Left hindlimb (tissue), 1 donor: ENCODE data around the gene OPHN1.

Source experiments
- DNase-seq: peaks from one replicate; pipeline ENCODE4 v3.0.0-alpha.2; 2018

The OPHN1 gene

DNA sequence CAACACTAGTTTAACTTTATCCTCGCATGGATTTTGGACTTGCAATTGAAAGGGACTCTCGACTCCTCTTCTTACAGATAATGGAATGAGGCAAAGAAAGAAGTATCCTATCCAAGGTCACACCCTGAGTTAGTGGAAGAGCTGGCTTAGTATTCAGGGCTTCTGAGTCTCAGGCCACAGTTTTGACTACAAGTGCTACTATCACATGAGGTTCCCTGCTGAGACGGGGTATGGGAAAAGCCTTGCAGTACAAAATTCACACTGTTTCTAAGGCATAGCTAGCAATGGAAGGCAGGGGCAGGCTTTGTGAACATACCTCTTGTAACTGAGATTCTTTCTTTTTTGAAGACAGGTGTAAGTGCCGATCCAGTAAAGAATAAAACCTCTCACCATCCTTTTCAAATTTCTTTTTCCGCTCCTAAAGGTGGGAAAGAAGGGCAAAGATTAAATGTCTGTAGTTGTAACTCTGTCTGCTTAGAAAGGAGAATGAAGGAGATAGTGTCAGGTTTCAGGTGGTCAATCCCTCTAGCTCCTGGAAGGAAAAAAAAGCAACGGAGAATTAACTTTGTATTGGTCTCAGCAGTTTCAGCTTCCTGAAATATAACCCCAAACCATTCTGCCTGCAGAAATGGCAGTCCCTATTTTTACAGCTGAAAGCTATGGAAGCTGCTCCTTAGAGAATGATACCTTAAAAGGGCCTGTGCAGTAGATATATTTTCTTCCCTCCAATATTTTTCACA lies 199.0 kb downstream of the OPHN1 start:
- DNase-seq, result no peak

DNA sequence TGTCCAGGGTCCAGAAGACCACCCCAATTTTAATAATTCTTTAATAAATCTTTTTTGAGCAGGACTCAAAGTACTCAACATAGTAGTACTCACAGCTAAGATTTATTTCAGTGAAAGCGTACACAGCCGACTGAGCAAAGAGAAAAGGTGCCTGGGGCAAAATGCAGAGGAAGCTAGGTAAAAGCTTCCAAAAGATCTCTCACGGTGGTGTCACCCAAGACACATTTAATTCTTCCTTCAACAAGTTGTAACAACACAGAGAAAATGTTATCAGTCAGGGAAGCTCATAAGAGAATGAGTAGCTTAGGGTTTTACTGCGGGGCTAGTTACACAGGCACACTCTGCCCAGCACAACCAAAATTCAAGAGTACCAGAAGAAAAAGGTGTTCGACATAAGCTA lies 201.1 kb downstream of the OPHN1 start:
- DNase-seq, result no peak

DNA sequence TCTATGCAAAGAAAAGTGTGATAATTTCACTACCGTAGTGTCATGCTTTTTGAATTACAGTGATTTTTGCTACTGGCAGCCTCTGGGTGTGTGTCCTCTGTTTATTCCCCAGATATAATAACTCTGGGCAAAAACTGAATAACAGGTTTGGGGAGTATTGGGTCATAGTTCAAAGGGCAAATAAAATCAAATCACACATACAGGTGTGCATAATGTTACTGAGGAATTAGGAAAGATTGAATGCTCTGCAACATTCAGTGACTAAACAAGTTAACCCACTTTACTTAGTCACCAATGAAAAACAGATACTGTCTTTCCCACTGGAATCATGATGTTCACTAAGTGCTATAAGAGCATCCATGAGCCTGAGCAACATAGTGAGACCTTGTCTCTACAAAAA lies 224.3 kb downstream of the OPHN1 start:
- DNase-seq, result no peak

DNA sequence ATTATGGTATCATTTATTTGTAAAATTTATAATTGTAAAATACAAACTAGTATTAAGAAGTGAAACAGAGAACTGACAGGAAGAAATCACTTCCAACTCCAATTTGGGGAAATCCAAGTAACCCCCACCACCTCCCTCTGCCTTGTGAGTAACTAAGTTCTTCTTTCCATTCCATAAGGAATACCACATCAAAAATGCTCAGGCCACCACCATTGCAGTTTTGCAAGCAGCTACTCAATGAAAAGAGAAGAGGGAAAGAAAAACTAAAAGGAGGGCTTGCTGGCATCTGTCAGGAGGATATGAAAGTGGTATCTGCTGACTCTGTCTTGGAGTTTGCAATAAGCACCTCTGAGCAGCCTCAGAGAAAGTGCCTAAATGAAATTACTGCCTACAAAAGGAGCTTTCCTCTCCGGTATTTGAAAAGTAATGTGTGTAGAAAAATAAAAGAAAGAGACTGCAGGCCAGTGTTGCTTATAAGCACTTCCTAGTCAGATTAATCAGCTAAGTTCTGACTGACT lies 228.7 kb downstream of the OPHN1 start:
- DNase-seq, result no peak

DNA sequence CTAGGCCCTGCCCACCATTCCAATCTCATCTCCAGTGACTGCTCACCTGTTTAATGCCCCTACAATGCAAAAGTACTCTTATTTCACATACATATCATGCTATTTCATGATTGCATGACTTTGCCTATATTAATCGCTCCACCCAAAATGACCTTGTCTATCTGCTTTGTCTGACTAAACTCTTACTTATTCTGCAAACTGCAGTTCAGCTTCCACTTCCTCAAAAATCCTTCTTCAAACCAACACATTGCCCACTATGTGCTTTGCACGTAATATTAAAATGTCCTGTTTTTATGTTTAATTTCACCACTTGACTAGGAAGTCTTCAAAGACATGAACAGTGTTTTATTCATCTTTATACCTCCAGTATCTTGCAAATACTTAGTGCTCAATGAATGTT lies 229.6 kb downstream of the OPHN1 start:
- no peak for DNase-seq

DNA sequence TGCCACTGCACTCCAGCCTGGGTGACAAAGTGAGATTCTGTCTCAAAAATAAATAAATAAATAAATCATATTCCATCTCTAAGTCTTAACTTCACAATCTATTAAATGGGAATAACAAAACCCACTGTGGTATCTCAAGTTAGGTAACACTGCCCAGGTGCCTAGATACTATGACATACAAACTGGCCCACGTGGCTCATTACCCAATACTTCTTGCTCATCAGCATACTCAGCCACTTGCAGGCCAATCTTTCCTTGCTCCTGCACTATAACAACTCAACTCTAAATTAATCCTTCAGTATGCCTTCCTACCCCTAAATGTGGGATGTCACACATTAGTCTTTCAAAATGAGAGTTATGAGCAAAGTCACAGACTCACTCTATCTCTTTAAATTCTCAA lies 230.1 kb downstream of the OPHN1 start:
- DNase-seq, result no peak

DNA sequence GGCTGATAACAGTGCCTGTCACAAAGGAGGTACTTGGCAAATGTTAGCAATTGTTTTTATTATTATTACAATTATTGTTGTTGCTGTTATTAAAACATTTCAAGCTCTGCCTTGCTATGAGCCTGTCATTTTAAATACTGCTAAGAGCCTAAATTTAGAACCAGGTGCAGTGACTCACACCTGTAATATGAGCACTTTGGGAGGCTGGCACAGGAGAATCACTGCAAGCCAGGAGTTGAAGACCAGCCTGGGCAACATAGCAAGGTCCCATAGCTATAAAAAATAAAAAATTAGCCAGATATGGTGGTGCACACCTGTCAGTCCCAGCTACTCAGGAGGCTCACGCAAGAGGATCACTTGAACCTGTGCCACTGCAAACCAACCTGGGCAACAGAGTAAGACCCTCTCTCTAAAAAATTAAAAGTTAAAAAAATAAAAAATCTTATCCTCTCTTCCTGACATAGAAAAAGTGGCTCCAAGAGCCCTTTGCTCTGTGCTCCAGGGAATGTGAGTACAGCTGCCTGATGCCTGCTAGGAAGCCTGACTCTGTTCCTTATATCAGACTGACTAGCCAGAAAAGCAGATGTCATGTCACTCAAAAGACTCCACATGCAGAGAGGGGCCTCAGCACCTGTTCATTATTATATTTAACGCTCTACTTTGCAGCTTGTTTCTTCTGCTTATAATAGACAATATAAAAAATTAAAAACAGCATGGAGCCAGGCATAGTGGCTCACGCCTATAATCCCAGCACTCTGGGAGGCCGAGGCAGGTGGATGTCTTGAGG lies 234.0 kb downstream of the OPHN1 start:
- no peak for DNase-seq

DNA sequence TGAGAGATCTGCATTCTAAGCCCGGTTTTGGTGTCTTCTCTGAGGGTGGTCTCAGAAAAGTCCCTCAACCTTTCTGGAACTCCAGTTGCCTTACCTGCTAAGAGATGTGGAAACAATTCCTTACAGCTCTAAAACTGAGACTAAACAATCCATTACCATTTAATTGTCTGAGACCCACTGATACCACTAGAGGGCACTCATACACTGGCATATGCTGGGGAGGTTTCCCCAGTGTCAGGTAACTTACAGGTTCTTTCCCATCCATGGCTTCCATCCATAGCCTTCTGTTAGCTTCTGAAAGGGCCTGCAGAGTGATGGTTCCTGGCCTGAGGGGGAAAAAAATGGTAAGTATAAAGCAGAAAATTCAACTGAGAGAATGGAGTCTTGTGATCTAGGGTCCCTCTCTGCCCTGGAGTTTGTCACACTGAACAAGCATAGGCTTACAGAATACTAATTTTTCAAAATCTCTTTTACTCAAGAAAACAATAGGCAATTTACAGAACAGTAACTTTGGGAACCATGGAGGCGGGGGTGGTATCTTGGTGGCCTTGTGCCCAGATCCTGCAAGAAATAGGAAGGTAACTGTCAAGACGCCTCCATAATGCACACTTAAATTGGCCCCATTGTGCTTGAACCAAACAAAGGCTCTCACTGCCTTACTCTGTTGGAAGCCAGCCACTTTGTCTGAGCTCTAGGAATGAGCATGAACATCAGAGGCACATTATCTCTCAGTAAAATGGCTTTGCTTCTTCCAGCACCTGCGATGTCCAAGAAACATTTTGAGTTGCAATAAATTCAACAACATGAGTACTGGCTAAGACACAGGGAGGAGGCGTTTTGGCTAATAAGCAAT lies 236.1 kb downstream of the OPHN1 start:
- peak; percentile 37 for DNase-seq

DNA sequence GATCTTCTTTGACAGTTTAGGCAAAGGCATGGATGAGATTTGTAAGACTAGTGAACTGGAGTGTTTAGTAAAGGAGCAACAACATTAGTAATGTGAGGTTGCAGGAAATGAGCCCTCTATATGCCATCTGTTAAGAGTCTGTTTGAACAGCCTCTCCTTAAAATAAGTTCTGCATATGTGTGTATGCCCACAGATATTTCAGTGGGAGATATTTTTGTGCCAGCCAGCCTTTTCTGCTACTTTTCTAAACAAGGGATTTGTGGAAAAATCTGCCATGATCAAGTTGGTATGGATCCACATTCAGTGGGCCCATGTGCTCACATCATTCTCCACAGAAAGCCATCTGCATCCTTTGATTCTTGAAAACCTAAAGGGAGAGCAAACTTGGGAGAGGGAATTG lies 237.7 kb downstream of the OPHN1 start:
- no peak for DNase-seq

DNA sequence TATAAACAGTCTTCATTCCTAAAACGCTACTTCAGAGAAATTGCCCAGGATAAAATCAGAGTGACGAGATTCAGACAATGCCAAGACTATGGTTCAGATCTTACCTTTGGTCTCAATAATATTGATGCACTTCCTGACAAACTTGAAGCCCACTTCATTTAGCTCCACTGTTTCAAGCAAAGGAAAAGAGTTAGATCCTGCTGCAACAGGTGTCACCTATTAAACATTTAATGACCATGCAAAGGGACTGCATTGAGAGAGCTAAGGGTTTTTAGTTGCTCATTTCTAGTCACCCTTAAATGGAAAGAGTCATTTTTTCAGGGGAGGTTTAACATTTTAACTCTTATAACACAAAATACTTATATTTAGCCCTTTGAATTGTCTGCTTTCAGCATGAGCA lies 239.5 kb downstream of the OPHN1 start:
- DNase-seq, result no peak

DNA sequence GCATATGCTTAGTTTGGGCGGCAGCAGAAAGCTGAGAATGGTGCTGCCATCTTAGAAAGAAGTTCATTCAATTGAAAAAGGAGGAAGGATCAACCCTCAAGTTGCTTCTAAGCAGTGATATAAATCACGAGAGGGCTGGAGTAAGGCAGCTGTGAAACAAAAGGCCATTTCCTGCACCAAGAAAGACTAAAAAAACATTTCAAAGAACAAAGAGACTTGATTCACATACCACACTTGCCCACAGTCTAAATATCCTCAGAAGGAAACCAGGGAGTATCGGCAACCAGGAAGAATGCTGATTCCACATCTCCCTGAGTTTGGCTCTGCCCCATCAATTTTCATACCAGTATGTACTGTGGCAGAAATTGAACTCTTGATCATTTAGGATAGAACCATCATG lies 240.1 kb downstream of the OPHN1 start:
- no peak for DNase-seq

DNA sequence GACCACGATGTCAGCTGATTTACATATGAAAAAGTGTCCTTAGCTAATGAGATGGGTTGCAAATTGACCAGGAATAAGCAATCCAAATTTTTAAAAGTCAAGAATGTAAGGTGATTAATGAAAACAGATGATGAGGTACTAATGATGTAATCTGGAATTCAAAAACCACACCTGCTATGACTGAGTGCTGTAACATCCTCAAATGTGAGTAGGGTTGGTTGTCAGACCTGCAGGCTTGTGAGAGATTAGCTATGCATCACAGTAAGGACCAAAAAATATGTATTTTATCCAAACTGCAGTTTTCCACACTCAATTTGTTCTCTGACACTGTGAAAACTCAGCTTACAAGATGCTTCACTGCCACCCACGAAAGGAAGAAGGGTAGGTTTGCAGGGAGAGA lies 242.5 kb downstream of the OPHN1 start:
- DNase-seq, result no peak

DNA sequence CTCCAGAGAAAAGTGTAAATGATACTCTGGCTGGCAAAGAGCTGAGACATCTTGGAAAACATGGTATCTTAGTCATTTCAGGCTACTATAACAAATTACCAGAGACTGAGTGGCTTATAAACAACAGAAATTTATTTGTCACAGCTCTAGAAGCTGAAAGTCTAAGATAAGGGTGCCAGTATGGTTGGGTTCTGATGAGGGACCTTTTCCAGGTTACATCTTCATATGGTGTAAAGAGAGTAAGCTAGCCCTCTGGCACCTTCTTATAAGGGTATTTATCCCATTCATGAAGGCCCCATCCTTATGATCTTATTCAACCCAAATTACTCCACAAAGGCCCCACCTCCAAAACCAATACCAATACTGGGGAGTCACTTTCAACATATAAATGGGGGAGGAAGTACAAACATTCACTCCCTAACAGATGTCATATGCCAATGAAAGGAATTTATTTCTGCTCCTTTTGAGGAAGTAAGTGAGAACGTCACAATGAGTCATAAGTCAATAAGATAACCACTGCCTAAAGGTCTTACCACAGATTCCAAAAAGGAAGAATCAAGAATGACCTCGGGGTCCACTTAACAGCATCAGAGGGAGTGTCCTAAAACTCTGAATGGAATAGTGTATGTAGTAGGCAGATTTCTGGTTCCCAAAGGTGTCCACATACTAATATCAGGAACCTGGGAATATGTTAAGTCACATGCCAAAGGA lies 246.6 kb downstream of the OPHN1 start:
- DNase-seq, result no peak

DNA sequence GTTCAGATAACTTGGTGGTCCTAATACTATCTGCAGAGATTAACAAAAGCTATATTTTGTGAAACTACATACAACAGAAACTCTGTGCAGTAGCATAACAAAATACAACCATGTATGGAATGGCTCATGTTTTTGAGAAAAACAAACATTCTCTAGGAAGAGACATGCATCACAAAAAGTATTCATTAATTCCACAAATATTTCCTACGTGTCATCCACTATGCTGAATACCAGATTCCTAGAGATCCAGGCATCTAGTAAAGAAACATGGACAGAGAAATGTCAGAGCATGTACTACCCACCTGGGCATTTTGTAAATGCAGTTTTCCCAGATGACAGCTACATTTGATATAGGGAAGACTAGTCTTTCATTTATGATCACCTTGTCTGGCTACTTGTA lies 248.1 kb downstream of the OPHN1 start:
- DNase-seq, result no peak

DNA sequence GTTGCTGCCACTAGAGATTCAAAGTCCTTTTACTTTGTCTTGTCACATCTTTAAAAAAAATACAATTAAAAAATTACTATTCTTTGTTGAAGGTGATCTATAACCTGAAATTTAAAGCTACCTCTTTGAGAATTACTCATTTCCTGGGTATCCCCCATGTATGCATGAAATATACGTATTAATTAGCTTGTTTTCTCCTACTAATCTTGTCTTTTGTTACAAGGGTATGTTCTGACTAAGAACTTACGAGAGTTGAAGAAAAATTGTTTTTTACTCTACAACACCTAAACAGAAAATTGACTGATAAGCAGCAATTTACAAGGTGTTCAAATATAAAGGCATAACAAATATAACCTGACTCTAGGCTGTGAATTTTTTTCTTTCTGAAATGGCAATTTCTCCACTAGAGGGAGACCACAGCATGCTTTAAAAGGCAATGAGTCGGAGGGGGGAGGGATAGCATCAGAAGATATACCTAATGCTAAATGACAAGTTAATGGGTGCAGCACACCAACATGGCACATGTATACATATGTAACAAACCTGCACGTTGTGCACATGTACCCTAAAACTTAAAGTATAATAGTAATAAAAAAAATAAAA lies 249.6 kb downstream of the OPHN1 start:
- no peak for DNase-seq

DNA sequence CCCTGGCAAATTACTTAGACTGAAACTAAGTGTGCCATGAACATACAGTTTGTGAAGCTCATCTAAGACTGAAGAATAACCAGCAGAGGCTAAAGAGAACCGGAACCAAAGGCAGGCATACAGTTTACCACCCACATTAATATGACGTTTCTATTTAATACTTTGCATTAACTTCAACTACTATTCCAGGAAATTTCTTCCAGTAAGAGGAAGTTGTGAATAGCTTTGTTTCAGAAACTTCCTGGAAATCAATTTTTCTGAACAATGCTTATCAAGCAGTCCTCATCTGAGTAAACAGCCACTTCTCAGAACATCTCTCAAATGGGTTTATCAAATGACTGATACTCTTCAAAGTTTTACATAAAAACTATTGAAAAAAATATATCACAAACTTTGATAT lies 252.7 kb downstream of the OPHN1 start:
- DNase-seq, result no peak

DNA sequence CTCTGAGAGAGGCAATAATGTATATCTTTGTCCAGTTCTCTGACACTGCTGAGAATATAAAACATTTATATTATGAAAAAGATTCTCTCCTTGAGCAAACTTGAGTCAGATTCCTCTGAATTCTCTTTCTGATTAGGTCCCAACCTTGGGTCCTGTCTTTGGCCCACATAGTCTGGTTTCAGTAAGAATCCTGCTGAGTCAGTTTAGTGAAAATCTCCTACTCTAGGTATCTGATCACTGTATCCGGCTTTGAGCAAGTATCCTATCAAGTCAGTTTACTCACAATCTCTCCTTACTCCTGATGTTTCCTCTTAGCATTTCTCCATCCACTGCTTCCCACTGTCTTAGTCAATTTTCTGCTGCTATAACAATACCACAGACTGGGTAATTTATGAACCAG lies 253.9 kb downstream of the OPHN1 start:
- DNase-seq, result no peak

DNA sequence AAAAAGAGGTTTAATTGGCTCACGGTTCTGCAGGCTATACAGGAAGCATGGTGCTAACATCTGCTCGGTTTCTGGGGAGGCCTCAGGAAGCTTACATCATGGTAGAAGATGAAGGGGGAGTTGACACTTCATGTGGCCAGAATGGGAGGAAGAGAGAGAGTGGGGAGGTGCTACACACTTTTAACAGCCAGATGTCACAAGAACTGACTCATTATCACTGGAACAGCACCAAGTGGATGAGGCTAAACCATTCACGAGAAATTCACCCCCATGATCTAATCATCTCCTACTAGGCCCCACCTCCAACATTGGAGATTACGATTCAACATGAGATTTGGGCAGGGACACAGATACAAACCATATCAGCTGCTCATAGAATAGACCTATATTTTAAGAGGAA lies 255.8 kb downstream of the OPHN1 start:
- DNase-seq, result no peak

DNA sequence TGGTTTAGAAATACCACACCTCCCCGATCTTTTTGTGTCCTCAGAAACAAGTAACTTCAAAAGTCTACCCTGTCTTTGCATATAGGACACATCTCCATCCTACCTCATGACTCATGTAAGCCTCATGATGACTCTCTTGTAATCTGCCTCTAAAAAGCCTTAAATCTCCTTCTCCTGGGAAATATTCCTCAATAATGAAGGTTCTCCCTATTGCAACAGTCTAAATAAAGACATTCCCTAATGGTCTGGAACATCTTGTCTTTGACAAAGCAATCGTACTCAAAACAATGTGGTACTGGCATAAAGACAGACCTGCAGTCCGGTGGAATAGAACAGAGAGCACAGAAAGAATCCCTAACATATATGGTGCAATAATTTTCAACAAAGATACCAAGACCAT lies 257.7 kb downstream of the OPHN1 start:
- DNase-seq, result no peak

DNA sequence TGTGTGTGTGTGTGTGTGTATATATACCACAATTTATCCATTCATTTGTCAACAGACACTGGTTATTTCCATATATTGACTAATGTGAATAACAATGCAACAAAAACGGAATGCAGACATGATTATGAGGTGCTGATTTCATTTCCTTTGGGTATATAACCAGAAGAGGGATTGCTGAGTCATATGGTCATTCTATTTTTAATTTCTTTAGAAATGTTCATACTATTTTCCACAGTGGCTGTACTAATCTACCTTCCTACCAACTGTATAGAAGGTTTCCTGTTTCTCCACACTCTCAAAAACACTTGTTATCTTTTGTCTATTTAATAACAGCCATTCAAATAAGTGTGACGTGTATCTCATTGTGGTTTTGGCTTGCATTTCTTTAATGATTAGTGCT lies 269.9 kb downstream of the OPHN1 start:
- DNase-seq, result no peak

DNA sequence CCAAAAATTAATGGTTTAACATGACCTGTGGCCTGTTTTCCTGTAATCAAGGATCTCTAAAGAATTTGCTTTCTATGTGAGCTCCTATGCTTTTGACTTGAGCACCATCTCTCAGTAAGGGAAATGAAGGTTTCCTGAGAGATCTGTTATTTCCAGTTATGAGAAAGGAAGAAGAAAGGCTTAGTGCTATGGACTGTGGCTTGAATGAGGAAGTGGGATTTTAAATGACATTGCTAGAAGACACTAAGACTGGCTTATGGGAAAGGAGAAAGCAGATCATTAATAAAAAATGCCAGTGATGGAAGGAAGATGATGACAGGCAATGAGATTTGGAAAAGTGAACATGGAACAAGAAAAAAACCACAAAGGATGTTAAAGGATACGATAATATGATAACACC lies 285.4 kb downstream of the OPHN1 start:
- no peak for DNase-seq

DNA sequence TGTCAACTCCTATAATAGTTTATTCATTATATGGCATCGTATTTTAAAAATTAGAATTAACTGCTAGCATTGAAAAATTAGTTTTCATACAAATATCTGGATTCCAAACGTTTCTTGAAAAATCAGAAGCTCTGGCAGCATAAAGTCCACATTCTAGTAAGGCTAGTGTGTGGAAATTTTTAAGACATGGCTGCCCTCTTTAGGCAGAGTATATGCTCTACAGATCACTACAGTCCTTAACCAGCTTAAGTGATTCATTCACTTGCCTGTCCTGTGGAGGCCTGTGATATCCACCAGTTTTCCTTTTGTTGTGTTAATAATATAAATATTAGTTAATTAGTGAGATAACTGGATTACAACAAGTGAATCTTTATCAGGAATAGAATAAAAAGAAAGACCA lies 287.2 kb downstream of the OPHN1 start:
- DNase-seq, result no peak
